Endothelial cell (in vitro differentiated cells): Measurements from ENCODE around the gene USP9X. TPM values are rescaled to one million over a fixed set of nuclear protein-coding genes. Genes with fewer than 3 reads are reported as not detected.
A peak's percentile ranks its signal among the peaks of the same experiment; 100 is the strongest.

ENCODE experiments used
- DNase-seq: peaks from one replicate; pipeline ENCODE4 v3.0.0; 2021; ENCODE audit warnings: low spot score
- H3K27ac Mint-ChIP-seq: one replicate; pipeline ENCODE4 v1.8.0; 2021; ENCODE audit warnings: mixed read lengths, inconsistent platforms; ENCODE audit not compliant: unreplicated experiment
- H3K27me3 Mint-ChIP-seq: one replicate; pipeline ENCODE4 v1.8.0; 2021; ENCODE audit warnings: mild to moderate bottlenecking, moderate library complexity, mixed read lengths, inconsistent platforms; ENCODE audit not compliant: unreplicated experiment
- H3K36me3 Mint-ChIP-seq: one replicate; pipeline ENCODE4 v1.8.0; 2021; ENCODE audit warnings: mild to moderate bottlenecking, low read depth, mixed read lengths, inconsistent platforms; ENCODE audit not compliant: unreplicated experiment
- H3K4me1 Mint-ChIP-seq: one replicate; pipeline ENCODE4 v1.8.0; 2021; ENCODE audit warnings: mild to moderate bottlenecking, mixed read lengths, inconsistent platforms; ENCODE audit not compliant: unreplicated experiment
- H3K4me3 Mint-ChIP-seq: one replicate; pipeline ENCODE4 v1.8.0; 2021; ENCODE audit warnings: mild to moderate bottlenecking, mixed read lengths, inconsistent platforms; ENCODE audit not compliant: unreplicated experiment
- H3K9me3 Mint-ChIP-seq: one replicate; pipeline ENCODE4 v1.8.0; 2021; ENCODE audit warnings: mixed read lengths, inconsistent platforms; ENCODE audit not compliant: unreplicated experiment
- long read RNA-seq: library from polyadenylated mRNA; unstranded; transcript quantifications from one replicate; pipeline ENCODE4 v2.0.0, GENCODE V29; 2020; ENCODE audit not compliant: unreplicated experiment
- total RNA-seq: library from RNA; stranded (reverse); fragmentation: NEBNext Ultra II Directional; extraction: Animal tissue kit (Norgen Biotek cat#: 25700); gene quantifications from one replicate; pipeline ENCODE4 v1.2.1, GENCODE V29; 2021; ENCODE audit not compliant: unreplicated experiment
- TF ChIP-seq, protein P1 (sequence below): fragments of 200-600 bp; sonication (generic); IDR thresholded peaks from one replicate; pipeline ENCODE4 v1.5.0; 2021; ENCODE audit warnings: antibody characterized with exemption; ENCODE audit not compliant: unreplicated experiment

The USP9X gene, protein sequence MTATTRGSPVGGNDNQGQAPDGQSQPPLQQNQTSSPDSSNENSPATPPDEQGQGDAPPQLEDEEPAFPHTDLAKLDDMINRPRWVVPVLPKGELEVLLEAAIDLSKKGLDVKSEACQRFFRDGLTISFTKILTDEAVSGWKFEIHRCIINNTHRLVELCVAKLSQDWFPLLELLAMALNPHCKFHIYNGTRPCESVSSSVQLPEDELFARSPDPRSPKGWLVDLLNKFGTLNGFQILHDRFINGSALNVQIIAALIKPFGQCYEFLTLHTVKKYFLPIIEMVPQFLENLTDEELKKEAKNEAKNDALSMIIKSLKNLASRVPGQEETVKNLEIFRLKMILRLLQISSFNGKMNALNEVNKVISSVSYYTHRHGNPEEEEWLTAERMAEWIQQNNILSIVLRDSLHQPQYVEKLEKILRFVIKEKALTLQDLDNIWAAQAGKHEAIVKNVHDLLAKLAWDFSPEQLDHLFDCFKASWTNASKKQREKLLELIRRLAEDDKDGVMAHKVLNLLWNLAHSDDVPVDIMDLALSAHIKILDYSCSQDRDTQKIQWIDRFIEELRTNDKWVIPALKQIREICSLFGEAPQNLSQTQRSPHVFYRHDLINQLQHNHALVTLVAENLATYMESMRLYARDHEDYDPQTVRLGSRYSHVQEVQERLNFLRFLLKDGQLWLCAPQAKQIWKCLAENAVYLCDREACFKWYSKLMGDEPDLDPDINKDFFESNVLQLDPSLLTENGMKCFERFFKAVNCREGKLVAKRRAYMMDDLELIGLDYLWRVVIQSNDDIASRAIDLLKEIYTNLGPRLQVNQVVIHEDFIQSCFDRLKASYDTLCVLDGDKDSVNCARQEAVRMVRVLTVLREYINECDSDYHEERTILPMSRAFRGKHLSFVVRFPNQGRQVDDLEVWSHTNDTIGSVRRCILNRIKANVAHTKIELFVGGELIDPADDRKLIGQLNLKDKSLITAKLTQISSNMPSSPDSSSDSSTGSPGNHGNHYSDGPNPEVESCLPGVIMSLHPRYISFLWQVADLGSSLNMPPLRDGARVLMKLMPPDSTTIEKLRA (N-terminal part only)
- 72.9 TPM for total RNA-seq
- long read RNA-seq, partial matches to known transcripts: 2 of 2 reads
- long read RNA-seq, other reads (novel, unspliced or antisense): 0 of 2 reads

DNA sequence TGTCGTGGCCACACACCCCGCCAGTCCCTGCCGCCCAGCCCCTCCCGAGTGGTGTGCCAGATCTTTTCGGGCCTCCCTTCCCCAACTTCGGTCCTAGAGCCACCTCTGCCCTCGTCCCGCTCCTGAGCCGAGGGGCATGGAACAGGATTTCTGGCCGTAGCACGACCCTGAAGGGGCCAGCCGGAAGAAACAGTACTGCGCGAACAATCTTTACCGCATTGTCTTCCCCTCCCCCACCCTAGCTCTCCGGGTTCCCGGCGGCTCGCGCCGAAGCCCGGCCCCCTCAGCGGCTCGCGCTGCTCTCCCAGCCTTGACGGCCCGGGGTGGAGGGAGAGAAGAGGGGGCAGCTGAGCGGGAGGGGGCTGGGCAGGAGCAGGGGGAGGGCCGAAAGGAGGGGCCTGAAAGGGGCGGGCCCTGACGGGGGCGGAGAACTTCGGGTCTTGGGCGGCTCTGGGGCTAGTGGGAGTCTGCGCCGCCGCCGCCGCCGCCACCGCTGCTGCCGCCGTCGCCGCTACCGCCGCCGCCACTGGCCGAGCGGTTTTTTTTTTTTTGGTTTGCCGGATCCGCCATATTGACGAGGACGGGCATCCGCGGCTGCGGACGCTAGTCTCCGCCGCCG, at the start of gene USP9X:
Gene USP9X, plus strand, starts transcription at position 553 of the 619 bp plus-strand sequence. CDS start 38,184 bp downstream, outside the sequence.
- TF ChIP-seq, protein P1, sequence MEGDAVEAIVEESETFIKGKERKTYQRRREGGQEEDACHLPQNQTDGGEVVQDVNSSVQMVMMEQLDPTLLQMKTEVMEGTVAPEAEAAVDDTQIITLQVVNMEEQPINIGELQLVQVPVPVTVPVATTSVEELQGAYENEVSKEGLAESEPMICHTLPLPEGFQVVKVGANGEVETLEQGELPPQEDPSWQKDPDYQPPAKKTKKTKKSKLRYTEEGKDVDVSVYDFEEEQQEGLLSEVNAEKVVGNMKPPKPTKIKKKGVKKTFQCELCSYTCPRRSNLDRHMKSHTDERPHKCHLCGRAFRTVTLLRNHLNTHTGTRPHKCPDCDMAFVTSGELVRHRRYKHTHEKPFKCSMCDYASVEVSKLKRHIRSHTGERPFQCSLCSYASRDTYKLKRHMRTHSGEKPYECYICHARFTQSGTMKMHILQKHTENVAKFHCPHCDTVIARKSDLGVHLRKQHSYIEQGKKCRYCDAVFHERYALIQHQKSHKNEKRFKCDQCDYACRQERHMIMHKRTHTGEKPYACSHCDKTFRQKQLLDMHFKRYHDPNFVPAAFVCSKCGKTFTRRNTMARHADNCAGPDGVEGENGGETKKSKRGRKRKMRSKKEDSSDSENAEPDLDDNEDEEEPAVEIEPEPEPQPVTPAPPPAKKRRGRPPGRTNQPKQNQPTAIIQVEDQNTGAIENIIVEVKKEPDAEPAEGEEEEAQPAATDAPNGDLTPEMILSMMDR: no peak
- DNase-seq: peak; percentile 78
- Mint-ChIP-seq H3K27me3 (peaks cover 4% of the 10 kb centered on the region), H3K4me3 (peak within 1 kb of the TSS; percentile 91), H3K27ac (peak within 1 kb of the TSS; percentile 99), H3K36me3 (no peaks in the 10 kb centered on the region), H3K4me1 (peaks cover 20% of the 10 kb centered on the region), H3K9me3 (no peaks in the 10 kb centered on the region)

DNA sequence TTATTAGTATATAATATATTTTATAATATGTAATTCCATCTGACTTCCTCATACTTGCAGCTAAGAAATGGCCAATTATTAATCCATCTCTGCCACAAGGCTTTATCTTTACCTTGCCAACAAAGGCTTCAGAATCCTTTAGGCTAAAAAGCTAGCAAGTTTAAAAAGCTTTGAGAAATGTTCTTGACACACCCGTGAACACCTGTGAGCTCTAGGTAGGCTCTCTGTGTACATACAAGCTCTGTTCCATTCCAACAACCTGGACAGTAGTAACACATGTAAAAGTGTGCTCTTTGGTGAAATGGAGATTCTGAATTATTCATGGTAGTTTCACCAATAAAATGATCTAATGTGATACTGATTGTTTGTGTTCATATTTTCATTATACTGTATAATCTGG, 49.7 kb upstream of the USP9X start:
- no peaks in the 10 kb centered on the region for H3K36me3 Mint-ChIP-seq
- TF ChIP-seq, protein P1: no peak
- H3K27me3 Mint-ChIP-seq: no peaks in the 10 kb centered on the region
- no peak for DNase-seq
- no peak overlapping the region for H3K27ac Mint-ChIP-seq
- no peaks in the 10 kb centered on the region for H3K9me3 Mint-ChIP-seq
- no peak overlapping the region for H3K4me3 Mint-ChIP-seq
- no peaks in the 10 kb centered on the region for H3K4me1 Mint-ChIP-seq

DNA sequence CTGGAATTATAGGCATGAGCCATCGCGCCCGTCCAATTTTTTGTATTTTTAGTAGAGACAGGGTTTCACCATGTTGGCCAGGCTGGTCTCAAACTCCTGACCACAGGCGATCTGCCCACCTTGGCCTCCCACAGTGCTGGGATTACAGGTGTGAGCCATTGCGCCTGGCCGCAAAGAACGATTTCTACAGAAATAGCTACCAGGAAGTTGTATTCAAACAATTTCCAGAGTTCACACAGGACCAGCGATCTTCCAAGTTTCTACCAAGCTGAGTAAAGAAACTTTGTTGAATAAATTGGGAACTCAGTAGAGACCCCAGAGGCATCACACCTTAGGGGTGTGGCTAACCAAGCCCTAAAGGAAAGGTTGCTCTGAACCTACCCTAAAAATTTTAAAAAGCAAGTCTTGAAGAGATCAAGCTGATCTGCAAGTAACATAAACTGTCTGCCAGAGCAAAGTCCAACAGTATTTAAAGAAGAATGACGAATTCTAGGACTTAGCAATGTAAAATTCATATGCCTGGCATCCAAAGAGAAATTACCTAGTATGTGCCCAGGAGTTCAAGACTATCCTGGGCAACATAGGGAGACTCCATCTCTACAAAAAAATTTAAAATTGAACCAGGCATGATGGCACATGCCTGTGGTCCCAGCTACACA, 48.4 kb upstream of the USP9X start:
- Mint-ChIP-seq H3K27me3 (no peaks in the 10 kb centered on the region), H3K4me3 (no peak overlapping the region), H3K4me1 (no peaks in the 10 kb centered on the region), H3K27ac (no peak overlapping the region), H3K9me3 (no peaks in the 10 kb centered on the region), H3K36me3 (no peaks in the 10 kb centered on the region)
- TF ChIP-seq, protein P1: no peak
- DNase-seq: no peak

DNA sequence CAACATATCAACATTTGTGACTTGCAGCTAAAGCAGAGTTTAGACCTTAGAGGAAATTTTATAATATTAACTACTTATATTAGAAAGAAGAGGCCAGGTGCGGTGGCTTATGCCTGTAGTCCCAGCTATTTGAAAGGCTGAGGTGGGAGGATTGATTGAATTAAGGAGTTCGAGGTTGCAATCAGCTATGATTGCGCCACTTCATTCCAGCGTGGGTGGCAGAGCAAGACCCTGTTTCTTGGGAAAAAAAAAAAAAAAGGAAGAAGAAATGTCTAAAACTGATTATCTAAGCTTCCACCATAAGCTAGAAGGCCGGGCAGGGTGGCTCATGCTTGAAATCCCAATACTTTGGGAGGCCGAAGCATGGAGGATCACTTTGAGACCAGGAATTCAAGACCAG, 42.0 kb upstream of the USP9X start:
- Mint-ChIP-seq H3K4me3 (no peak overlapping the region), H3K36me3 (no peaks in the 10 kb centered on the region), H3K27ac (no peak overlapping the region), H3K9me3 (no peaks in the 10 kb centered on the region), H3K27me3 (no peaks in the 10 kb centered on the region), H3K4me1 (peaks cover 11% of the 10 kb centered on the region)
- TF ChIP-seq, protein P1: no peak
- DNase-seq: no peak
